ENCODE measurements around the gene JMY.

JMY gene

DNA sequence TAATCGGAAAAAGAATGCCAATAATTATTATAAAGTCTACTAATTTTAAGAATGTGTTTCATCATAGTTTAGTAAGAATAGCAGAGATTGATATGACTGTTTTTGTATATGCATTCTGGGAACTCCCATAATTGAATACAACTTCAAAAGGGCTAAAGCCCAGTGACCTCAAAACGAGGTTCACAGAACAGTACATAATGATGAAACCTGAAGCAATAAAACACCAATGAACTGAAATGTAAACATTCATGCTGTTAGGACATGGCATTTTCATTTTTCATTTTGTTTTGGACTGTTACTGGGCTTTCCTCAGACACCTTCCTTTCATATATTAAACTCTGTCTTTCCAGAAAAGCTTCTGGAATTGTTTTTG, 684 bp upstream of the JMY start:
- ChIA-PET POLR2A (no interaction called here), CTCF (interaction anchor here (1.4 to 1.7 kb wide), 3 partner anchors 15 to 102 kb away, joined by 3 to 5 read pairs (median 4); no protein-coding TSS in a partner anchor)
- DNase-seq (ENCODE audit: extremely low spot score): no peak
- TF ChIP-seq, protein P1, sequence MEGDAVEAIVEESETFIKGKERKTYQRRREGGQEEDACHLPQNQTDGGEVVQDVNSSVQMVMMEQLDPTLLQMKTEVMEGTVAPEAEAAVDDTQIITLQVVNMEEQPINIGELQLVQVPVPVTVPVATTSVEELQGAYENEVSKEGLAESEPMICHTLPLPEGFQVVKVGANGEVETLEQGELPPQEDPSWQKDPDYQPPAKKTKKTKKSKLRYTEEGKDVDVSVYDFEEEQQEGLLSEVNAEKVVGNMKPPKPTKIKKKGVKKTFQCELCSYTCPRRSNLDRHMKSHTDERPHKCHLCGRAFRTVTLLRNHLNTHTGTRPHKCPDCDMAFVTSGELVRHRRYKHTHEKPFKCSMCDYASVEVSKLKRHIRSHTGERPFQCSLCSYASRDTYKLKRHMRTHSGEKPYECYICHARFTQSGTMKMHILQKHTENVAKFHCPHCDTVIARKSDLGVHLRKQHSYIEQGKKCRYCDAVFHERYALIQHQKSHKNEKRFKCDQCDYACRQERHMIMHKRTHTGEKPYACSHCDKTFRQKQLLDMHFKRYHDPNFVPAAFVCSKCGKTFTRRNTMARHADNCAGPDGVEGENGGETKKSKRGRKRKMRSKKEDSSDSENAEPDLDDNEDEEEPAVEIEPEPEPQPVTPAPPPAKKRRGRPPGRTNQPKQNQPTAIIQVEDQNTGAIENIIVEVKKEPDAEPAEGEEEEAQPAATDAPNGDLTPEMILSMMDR (IDR thresholded peaks at IDR 0.05; ENCODE audit: control extremely low read depth, extremely low read depth, low read depth, missing control alignments): no peak

DNA sequence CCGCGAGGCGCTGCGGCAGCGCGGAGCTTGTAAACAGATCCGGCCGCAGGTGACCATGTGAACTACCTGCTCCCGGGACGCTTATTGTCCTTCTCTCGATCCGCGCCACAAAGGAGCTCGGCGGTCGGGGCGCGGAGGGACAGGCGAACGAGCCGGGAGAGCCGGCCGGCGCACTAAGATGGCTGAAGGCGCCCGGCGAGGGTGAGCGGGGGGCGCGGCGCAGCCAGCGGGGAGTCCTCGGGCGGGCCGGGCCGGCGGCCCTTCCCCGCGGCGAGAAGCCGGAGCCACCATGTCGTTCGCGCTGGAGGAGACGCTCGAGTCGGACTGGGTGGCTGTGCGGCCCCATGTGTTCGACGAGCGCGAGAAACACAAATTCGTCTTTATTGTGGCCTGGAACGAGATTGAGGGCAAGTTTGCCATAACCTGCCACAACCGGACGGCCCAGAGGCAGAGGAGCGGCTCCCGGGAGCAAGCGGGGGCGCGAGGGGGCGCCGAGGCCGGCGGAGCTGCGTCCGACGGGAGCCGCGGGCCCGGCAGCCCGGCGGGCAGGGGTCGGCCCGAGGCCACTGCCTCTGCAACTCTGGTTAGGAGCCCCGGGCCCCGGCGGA, 535 bp downstream of the JMY start:
- POLR2A ChIA-PET: interaction anchor here (0.5 to 1.3 kb wide), 3 partner anchors 20 to 332 kb away, joined by 3 to 8 read pairs (median 4); partner anchors contain the start of gene HOMER1
- peak; percentile 40 for DNase-seq (ENCODE audit: extremely low spot score)
- TF ChIP-seq, protein P1 (IDR thresholded peaks at IDR 0.05; ENCODE audit: control extremely low read depth, extremely low read depth, low read depth, missing control alignments): no peak
- CTCF ChIA-PET: interaction anchor here (1.4 to 2.3 kb wide), 3 partner anchors 14 to 103 kb away, joined by 8 read pairs; no protein-coding TSS in a partner anchor

DNA sequence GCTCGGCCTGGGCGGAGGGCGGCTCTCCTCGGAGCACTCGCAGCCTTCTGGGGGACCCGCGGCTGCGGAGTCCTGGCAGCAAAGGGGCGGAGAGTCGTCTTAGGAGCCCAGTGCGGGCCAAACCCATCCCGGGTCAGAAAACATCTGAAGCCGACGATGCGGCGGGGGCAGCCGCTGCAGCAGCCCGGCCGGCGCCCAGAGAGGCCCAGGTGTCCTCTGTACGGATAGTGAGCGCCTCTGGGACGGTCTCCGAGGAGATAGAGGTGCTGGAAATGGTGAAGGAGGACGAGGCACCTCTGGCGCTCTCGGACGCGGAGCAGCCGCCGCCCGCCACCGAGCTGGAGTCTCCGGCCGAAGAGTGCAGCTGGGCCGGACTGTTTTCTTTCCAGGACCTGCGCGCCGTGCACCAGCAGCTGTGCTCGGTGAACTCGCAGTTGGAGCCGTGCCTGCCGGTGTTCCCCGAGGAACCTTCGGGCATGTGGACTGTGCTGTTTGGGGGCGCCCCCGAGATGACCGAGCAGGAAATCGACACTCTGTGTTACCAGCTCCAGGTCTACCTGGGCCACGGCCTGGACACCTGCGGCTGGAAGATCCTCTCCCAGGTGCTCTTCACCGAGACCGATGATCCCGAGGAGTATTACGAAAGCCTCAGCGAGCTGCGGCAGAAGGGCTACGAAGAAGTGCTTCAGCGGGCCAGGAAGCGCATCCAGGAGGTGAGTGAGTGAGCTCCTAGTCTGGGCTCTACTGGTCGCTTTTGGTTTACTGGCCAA, 1.2 kb downstream of the JMY start:
- POLR2A ChIA-PET: interaction anchor here (1.1 to 1.3 kb wide), 2 partner anchors 19 to 277 kb away, joined by 3 to 4 read pairs; partner anchors contain the start of gene HOMER1
- DNase-seq (ENCODE audit: extremely low spot score): peak; percentile 49
- TF ChIP-seq, protein P1 (IDR thresholded peaks at IDR 0.05; ENCODE audit: control extremely low read depth, extremely low read depth, low read depth, missing control alignments): no peak
- CTCF ChIA-PET: interaction anchor here (1.2 to 2.3 kb wide), 4 partner anchors 9 to 104 kb away, joined by 3 to 8 read pairs (median 8); no protein-coding TSS in a partner anchor

DNA sequence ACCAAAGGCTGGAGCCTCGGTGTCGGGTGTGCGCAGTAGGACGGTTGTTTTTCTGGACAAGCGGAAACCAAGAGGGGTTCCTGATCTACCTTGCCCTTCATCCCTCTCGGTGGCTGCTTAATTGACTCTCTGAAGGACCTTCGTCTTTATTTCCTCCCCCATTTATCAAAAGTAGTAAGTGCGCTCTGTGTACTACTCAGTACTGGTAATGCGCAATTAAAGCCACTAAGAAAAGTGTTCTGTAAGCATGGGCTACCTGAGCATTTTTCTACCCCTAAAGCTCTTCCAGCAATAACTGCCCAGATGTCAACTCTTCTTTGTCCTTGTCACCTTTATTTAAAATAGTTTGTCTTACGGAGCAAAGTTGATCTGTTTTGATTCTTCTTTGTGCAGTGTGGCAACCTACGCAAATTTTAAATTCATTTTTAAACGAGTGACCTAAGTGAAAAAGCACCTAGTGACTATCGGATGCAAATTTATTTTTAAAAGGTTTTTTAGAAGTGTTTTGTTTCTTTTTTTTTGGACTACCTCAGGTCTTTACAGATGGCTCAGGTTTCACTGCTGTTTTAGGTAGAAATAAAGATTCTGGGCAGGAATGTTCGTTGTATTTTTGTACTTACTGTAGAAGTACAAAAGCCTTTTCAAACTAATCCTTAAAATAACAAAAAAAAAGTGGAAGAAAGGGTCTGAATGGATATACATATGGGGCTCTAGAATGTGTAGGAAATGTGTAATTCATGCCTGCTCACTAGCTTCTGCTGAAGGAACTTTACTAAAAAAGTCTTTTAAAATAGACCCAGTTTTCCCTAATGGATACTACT, 2.0 kb downstream of the JMY start:
- DNase-seq (ENCODE audit: extremely low spot score): no peak
- ChIA-PET CTCF (interaction anchor here (1.2 to 2.3 kb wide), 4 partner anchors 10 to 105 kb away, joined by 3 to 8 read pairs (median 8); no protein-coding TSS in a partner anchor), POLR2A (interaction anchor here (1.3 kb wide), 1 partner anchor 18 kb away, joined by 4 read pairs; no protein-coding TSS in a partner anchor)
- TF ChIP-seq, protein P1 (IDR thresholded peaks at IDR 0.05; ENCODE audit: control extremely low read depth, extremely low read depth, low read depth, missing control alignments): no peak

DNA sequence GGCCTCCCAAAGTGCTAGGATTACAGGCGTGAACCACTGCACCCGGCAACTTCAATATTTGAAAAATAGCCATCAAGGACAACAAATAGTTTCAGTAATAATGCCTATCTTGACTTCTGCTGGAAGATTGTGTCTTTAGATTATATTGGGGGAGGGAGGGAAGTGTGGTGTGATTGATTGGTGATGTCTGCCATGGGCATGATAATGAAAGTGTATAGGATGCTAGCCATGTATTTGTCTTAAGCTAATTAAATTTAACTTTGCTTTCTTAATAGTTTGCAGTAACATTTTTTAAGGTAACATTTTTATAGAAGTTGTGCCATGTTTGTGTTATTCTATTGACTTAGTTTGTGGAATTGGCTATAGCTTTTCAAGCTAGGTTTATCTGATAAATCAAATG, 4.6 kb downstream of the JMY start:
- DNase-seq (ENCODE audit: extremely low spot score): no peak
- TF ChIP-seq, protein P1 (IDR thresholded peaks at IDR 0.05; ENCODE audit: control extremely low read depth, extremely low read depth, low read depth, missing control alignments): no peak
- ChIA-PET POLR2A (no interaction called here), CTCF (interaction anchor here (1.4 kb wide), 1 partner anchor 109 kb away, joined by 3 read pairs; no protein-coding TSS in a partner anchor)
